ENCODE measurements around the gene SH3TC1.

SH3TC1 gene

DNA sequence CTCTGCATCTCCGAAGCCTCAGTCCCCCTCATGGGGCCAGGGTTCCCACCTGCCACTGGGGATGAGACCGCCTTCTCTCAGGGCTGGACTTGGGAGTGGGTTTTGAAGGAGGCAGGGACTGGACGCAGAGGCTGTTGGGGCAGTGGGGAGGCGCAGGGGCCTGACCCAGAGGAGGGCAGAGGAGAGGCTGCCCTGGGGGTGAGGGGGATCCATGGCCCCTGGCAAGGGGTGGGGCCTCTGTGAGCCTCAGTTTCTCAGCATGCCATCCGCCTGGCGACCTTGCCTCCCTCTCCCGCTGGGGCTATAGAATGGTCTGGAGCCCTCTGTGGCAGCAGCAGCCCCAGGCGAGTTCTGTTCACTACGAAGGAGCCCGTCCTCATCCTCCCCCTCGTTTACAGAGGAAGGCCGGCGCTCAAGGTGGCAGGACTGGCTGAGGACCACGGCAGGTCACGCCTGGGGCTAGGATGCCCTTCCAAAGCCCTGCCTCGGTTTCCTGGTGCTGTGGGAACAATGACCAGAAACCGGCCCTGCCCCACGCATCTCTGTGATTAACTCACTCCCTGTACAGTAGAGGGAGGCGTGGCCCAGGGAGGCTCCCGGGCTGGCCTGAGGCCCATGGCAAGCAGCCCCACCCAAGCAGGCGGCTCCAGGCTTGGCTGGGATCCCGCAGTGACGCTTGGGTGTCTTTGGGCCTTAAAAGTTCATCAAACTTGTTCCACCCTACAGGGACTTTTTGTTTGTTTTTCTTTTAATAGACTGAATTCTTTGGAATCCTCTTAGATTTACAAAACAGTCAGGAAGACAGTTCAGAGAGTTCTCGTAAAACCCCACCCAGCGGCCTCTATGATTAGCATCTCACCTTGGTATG is 16.0 kb upstream of the SH3TC1 start:
- Histone ChIP-seq H3K27ac (ENCODE audit: low read depth, low read length, poor library complexity, severe bottlenecking) (no peak overlapping the region), H3F3A (ENCODE audit: insufficient read depth, low read length) (no peaks in the 10 kb centered on the region), H3K4me1 (ENCODE audit: insufficient read depth, low read length, severe bottlenecking) (no peaks in the 10 kb centered on the region), H4K20me1 (ENCODE audit: insufficient read depth, low read length) (no peaks in the 10 kb centered on the region), H3K9me2 (ENCODE audit: low read depth, low read length) (no peaks in the 10 kb centered on the region), H3K27me3 (ENCODE audit: insufficient read depth, low read length) (no peaks in the 10 kb centered on the region), H3K9ac (ENCODE audit: low read length) (no peak overlapping the region), H3K9me3 (ENCODE audit: low read length) (no peaks in the 10 kb centered on the region), H3K36me3 (ENCODE audit: insufficient read depth, low read length) (no peaks in the 10 kb centered on the region), H3K4me3 (ENCODE audit: low read depth, low read length, poor library complexity, severe bottlenecking) (no peak overlapping the region), H3K79me2 (ENCODE audit: insufficient read depth, low read length) (no peaks in the 10 kb centered on the region), H3K4me2 (ENCODE audit: low read length) (no peak overlapping the region), H2AFZ (ENCODE audit: low read length) (no peak overlapping the region)
- no peak for TF ChIP-seq EZH2 (IDR thresholded peaks at IDR 0.05; ENCODE audit: borderline replicate concordance, low read length)
- TF ChIP-seq, protein P1, sequence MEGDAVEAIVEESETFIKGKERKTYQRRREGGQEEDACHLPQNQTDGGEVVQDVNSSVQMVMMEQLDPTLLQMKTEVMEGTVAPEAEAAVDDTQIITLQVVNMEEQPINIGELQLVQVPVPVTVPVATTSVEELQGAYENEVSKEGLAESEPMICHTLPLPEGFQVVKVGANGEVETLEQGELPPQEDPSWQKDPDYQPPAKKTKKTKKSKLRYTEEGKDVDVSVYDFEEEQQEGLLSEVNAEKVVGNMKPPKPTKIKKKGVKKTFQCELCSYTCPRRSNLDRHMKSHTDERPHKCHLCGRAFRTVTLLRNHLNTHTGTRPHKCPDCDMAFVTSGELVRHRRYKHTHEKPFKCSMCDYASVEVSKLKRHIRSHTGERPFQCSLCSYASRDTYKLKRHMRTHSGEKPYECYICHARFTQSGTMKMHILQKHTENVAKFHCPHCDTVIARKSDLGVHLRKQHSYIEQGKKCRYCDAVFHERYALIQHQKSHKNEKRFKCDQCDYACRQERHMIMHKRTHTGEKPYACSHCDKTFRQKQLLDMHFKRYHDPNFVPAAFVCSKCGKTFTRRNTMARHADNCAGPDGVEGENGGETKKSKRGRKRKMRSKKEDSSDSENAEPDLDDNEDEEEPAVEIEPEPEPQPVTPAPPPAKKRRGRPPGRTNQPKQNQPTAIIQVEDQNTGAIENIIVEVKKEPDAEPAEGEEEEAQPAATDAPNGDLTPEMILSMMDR (IDR thresholded peaks at IDR 0.05; ENCODE audit: low read length): no peak

DNA sequence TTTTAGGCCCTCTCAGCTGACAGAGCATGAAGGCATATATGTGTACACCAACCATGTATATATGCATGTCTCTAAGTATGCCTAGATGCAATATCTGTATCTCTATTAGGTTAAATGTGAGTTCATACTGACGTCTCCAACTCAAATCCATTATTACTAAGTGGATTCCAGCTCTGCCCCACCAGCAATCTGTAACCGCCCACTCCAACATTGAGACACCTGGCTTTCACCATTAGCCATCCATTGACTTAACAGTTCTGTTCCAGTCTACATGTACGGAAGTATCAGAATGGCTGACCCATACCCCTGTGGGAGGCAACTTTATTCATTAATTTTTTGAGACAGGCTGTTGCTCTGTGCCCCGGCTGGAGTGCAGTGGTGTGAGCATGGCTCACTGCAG is 15.0 kb upstream of the SH3TC1 start:
- no peaks in the 10 kb centered on the region for H3K4me1 ChIP-seq (ENCODE audit: insufficient read depth, low read length, severe bottlenecking)
- H3F3A ChIP-seq (ENCODE audit: insufficient read depth, low read length): no peaks in the 10 kb centered on the region
- no peak for TF ChIP-seq EZH2 (IDR thresholded peaks at IDR 0.05; ENCODE audit: borderline replicate concordance, low read length)
- TF ChIP-seq, protein P1 (IDR thresholded peaks at IDR 0.05; ENCODE audit: low read length): no peak
- no peaks in the 10 kb centered on the region for H4K20me1 ChIP-seq (ENCODE audit: insufficient read depth, low read length)
- no peak overlapping the region for H2AFZ ChIP-seq (ENCODE audit: low read length)
- no peaks in the 10 kb centered on the region for H3K9me2 ChIP-seq (ENCODE audit: low read depth, low read length)
- H3K27me3 ChIP-seq (ENCODE audit: insufficient read depth, low read length): no peaks in the 10 kb centered on the region
- no peaks in the 10 kb centered on the region for H3K79me2 ChIP-seq (ENCODE audit: insufficient read depth, low read length)
- no peak overlapping the region for H3K4me3 ChIP-seq (ENCODE audit: low read depth, low read length, poor library complexity, severe bottlenecking)
- H3K4me2 ChIP-seq (ENCODE audit: low read length): no peak overlapping the region
- no peak overlapping the region for H3K9ac ChIP-seq (ENCODE audit: low read length)
- H3K9me3 ChIP-seq (ENCODE audit: low read length): no peaks in the 10 kb centered on the region
- H3K36me3 ChIP-seq (ENCODE audit: insufficient read depth, low read length): no peaks in the 10 kb centered on the region
- no peak overlapping the region for H3K27ac ChIP-seq (ENCODE audit: low read depth, low read length, poor library complexity, severe bottlenecking)

DNA sequence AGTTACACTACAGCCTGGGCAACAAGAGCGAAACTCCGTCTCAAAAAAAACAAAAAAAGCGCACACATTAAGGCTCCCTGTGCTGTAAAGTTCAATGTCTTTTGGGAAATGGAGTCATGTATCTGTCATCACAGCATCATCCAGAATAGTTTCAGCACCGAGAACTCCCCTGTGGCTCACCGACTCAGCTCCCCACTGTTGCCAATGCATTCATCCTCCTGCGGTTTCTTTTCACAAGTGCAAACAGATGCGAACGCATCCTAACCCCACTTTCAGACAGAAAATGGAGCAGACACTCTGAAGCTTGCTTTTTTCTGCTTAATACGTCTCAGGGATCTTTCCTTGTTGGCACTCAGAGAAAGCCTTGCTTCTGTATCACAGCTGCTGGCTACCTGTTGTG is 13.8 kb upstream of the SH3TC1 start:
- TF ChIP-seq, protein P1 (IDR thresholded peaks at IDR 0.05; ENCODE audit: low read length): no peak
- no peak for TF ChIP-seq EZH2 (IDR thresholded peaks at IDR 0.05; ENCODE audit: borderline replicate concordance, low read length)
- no peaks in the 10 kb centered on the region for H3K9me2 ChIP-seq (ENCODE audit: low read depth, low read length)
- no peak overlapping the region for H3K4me2 ChIP-seq (ENCODE audit: low read length)
- H3K9ac ChIP-seq (ENCODE audit: low read length): no peak overlapping the region
- no peaks in the 10 kb centered on the region for H3F3A ChIP-seq (ENCODE audit: insufficient read depth, low read length)
- H3K4me1 ChIP-seq (ENCODE audit: insufficient read depth, low read length, severe bottlenecking): no peaks in the 10 kb centered on the region
- H3K36me3 ChIP-seq (ENCODE audit: insufficient read depth, low read length): no peaks in the 10 kb centered on the region
- no peaks in the 10 kb centered on the region for H3K9me3 ChIP-seq (ENCODE audit: low read length)
- H3K4me3 ChIP-seq (ENCODE audit: low read depth, low read length, poor library complexity, severe bottlenecking): no peak overlapping the region
- H3K27me3 ChIP-seq (ENCODE audit: insufficient read depth, low read length): no peaks in the 10 kb centered on the region
- H4K20me1 ChIP-seq (ENCODE audit: insufficient read depth, low read length): no peaks in the 10 kb centered on the region
- no peak overlapping the region for H2AFZ ChIP-seq (ENCODE audit: low read length)
- H3K79me2 ChIP-seq (ENCODE audit: insufficient read depth, low read length): no peaks in the 10 kb centered on the region
- H3K27ac ChIP-seq (ENCODE audit: low read depth, low read length, poor library complexity, severe bottlenecking): no peak overlapping the region
